GM21447 (cell line): ENCODE data around the gene LIMK2.
"Not testable (repeated sequence)": the region's sequence is repeated elsewhere in the genome, so short reads cannot be mapped to it uniquely, and the experiment has no call there.

Source experiments
- ATAC-seq: cut with Tn5 transposase; IDR thresholded peaks from one replicate; pipeline ENCODE4 v1.9.1; 2021; ENCODE audit not compliant: unreplicated experiment

Gene LIMK2

DNA sequence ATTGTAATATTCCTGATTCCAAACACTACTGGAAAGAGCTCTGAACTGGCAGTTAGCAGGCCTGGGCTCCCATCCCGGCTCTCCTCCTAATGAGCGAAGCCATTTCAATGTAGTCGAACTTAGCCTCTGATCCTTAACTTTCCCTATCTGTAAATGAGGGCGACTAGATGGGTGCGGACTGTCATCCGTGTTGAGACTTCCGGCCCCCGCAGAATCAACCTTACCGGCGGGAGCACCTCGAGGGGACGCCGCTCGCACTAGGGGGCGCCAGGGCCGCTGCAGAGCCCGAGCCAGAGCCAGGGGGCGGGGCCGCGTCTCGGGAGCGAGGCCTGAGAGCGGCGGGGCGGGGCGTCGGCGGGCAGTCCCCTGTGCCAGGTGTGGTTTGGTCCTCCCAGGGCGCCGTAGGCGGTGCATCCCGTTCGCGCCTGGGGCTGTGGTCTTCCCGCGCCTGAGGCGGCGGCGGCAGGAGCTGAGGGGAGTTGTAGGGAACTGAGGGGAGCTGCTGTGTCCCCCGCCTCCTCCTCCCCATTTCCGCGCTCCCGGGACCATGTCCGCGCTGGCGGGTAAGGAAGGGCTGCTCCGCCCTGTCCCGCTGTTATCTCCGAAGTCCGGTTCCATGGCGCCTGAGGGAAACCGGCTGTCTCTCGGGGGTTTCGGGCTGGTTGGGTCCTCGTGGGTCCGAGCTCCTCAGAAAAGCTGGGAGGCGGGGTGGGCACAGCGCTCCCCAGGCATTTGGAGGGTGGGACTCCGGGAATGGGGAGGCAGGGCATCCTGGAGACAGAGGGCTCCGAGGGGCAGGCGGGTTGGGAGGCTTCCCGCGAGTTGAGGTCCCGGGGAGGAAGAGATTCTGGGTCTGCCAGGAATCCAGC lies at the start of gene LIMK2:
LIMK2 (plus strand) TSS at position 437 of the 869 bp plus-strand sequence; CDS start at position 548, 111 bp downstream.
- ATAC-seq, result peak; percentile 87

DNA sequence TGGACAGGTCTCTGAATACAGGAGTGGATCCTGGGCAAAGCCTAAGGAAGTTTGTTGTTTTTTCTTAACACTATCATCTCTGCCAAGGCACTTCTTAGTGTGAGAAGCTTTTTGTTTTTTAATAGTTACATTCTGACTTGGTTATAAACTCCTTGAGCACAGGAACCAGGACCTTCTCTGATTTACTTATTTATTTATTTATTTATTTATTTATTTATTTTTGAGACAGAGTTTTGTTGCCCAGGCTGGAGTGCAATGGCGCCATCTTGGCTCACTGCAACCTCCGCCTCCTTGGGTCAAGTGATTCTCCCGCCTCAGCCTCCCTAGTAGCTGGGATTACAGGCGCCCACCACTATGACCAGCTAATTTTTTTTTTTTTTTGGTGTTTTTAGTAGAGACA lies 41.1 kb upstream of the LIMK2 start:
- ATAC-seq, result no peak

DNA sequence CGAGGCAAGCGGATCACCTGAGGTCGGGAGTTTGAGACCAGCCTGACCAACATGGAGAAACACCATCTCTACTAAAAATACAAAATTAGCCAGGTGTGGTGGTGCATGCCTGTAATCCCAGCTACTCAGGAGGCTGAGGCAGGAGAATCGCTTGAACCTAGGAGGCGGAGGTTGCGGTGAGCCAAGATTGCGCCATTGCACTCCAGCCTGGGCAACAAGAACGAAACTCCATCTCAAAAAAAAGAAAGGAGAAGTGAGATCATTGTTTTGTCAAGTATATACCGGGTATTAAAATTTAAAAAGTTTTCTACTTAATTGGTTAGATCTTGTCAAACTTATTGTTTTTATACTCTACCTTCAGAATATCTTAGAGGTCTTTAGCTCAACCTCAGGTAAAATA lies 40.4 kb upstream of the LIMK2 start:
- not testable (repeated sequence) for ATAC-seq

DNA sequence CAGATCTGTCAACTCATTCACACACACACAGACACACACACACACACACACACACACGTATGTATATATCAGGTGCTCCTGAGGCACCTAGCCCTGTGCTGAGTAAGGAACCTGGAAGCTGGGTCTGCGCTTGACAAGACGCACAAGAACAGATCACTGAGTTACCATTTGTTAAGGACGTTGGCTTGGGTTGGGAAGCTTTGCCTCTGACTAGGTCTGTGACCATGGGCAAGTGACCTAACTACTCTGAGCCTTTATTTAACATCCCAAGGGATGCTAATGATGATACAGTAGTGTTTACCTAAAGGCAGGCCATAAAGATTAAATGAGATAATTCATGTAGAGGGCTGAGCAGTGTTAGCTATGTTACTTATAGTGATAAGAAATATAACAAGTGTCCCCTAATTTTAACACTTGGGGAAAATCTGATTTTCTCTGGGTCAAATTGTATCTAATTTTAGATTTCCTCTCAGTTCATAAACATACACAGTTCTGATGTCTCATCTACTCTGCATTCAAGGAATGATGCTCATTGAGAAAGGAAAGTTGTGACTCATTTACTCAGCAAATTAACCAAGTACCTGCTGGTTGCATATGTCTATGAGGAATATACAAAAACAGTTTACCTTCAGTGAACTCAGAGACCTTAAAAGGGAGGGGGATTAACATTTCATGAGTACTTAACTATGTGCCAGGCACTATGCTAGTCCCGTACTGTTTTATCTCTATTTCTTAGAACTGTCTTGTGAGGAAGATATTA lies 38.5 kb upstream of the LIMK2 start:
- ATAC-seq, result no peak

DNA sequence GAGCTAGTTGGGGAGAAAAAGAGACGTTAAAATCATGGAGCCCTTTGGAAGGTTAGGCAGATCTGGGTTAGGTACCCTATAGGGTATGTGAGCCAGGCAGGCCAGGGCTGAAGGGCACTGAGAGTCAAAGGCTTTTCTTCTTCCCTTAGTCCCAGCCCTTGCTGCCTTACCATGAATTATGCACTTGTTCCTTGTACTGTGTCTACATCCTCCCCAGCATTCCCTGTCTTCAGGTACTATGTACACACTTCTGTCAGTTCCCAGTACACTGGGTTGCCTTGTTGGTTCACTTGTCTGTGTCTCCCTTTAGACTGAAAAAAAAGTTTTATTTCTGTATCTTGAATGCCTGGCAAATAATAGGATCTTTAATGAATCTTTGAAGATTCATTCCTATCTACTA lies 35.2 kb upstream of the LIMK2 start:
- no peak for ATAC-seq

DNA sequence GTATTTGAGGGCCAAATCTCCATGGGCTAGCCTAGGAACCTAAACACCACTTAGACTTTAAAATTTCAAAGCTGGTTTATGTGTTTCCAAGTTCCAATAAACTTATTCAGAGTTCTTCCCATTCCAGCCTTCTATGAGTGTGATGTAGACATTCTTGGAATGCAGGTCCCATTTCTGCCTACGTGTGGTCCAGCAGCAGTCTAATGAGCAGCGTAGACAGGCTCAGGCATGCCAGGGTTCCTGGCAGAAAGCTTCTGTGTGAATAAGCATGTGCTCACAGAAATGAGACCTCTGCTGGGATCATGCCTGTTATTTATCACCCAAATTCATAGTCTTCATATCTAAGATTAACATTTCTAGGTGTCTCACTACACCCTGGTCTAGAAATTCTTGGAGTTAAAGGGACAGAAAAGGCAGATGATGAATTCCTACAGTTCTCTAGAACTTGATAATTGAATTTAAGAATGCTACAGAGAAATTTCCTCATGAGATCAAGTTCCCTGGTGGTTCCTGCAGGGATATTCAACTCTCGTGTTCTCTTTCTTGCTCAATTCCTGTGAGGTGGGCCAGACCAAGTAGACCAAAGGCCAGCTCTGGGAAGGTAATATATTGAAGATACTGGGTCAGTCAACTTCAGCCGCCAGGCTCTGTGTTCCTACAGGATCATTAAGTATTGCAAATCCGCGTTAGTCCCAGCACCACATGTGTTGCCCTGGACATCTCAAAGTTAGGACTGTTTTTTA lies 34.5 kb upstream of the LIMK2 start:
- ATAC-seq, result no peak

DNA sequence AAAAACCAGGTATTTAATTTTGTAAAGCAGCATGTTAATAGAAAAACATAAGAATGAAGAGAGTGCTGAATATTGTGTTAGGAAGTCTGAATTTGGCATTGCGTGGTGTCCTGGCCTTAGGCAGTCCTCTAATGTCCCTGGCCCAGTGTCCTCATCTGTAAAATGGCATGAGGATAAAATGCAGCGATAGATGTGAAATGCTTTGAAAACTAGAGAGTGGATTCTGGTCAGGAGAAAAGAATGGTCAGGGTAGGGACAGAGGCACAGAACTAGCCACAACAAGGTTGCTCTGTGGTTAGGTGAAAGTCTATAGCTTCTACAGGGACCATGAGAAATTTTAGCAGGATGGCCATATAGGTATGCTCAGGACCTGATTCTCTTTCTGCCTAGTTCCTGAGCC lies 33.2 kb upstream of the LIMK2 start:
- no peak for ATAC-seq

DNA sequence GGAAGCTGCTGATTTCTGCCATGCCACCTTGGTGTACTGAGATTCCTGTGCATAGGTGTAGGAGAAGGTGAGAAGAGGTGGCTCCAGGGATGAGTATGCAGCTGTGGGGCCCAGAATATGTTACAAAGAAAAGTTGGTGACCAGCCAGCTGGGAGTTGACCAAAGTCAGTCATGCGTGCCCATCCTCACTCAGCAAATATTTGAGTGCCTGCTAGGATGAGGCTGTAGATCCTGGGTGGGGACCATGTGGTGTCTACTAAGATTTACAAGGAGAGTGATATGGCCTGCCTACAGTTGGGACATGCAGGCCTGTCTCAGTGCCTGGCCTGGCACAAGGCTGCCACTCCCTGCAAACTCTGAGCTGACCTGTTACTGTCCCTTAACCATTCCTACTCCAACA lies 32.8 kb upstream of the LIMK2 start:
- no peak for ATAC-seq

DNA sequence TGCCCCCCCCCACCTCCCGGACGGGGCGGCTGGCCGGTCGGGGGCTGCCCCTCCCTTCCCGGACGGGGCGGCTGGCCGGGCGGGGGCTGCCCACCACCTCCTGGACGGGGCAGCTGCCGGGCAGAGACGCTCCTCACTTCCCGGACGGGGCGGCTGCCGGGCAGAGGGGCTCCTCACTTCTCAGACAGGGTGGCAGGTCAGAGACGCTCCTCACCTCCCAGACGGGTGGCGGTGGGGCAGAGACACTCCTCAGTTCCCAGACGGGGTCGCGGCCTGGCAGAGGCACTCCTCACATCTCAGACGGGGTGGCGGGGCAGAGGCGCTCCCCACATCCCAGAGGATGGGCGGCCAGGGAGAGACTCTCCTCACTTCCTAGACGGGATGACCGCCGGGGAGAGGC lies 28.1 kb upstream of the LIMK2 start:
- no peak for ATAC-seq

DNA sequence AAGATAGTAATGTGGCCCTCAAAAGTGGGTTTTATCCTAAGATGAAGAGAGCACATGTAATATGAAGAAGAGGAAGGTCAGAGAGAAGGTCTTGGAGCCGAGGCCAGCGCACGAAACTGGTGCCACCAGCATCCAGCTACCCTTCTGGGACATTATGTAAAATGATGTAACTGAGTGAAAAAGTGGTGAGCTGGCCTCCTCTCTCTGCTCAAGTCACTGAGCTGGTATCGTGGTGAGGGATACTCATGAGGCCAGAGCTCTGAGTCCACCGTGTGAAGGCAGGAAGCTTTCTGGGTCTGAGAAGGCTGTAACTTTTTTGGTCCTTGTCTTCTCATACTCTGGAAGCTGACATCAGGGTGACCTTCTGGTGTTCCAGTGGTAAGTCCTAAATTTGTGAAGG lies 27.0 kb upstream of the LIMK2 start:
- no peak for ATAC-seq

DNA sequence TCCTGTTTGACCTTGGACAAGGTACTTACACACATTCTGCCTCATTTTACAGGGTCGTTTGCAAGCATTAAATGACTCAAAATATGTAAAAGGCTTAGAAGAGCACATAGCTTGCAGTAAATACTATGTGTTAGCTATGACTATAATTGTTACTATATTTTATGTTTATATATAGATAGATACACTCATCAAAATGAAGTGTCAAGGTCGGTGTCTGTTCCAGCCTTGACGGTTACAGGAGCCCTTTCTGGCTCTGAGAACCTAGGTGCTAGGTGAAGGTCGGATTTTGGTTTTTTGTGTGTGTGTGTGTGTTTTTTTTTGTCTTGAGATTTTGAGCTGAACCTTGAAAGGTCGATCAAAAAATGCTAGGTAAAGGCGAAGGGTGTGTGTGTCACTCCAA lies 24.5 kb upstream of the LIMK2 start:
- ATAC-seq, result no peak

DNA sequence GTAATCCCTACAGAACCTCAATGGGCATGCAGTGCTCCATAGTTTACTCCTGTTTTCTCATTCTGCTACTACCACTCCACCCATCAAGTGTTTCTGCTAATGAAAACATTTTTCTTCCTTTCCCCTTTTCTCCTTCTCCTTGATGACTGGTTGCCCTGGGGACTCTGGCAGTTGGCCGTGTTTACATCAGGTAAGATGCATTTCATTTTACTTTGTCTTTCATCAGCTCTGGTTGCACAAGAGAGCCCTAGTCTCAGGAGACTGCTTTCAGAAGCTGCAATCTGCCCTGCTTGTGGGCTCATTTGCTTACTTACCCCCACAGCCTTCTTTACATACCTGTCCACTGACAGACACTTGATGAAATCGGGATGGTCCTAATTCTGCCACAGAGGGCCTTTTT lies 19.6 kb upstream of the LIMK2 start:
- no peak for ATAC-seq

DNA sequence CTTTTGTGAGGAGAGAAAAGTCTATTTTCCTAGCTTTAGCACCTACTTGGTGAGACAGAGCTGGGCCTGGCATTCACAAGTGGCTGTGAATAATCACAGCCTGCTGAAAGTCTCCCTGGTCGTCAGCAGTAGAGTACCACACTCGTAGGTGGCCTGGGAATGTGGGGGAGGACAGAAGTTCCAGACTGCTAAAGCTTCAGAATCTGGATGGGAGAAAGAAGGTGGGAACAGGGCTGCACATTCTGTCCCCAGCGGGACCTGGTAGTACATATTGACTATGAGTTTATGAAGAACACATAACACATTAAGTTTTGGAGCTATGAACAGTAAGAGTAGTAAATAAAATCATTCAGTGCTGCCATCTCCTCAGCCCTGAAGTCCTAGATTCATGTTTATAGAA lies 19.0 kb upstream of the LIMK2 start:
- ATAC-seq, result no peak

DNA sequence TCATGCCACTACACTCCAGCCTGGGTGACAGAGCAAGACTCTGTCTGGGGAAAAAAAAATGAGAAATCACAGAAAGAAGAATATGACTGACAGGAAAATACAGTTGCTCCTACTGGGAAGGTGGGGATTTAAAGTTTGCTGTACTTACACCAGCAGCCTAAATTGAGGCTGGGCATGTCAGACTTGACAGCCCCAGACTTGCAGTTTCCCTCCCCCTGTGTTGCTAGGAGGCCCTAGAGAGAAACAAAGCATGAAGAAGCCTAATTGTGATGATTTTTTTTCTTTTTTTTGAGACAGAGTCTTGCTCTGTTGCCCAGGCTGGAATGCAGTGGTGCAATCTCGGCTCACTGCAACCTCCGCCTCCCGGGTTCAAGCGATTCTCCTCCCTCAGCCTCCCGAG lies 17.4 kb upstream of the LIMK2 start:
- not testable (repeated sequence) for ATAC-seq

DNA sequence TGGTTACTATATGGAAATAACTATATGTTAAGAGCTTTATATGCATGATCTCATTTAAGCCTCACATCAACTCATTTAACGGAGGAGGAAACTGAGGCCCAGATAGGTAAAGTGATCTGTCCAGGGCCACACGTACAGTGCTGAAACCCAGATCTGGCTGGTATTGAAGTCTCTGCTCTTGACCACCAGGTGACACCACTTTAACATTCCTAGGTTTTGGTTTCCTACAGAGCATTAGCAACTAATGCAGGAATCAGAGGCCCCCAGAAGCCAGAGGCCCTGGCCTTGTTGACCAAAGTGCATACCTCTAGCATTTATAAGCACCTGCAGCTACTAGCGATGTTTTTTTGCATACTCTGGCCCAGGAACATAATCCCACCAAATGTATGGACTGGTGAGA lies 12.9 kb upstream of the LIMK2 start:
- ATAC-seq, result no peak

DNA sequence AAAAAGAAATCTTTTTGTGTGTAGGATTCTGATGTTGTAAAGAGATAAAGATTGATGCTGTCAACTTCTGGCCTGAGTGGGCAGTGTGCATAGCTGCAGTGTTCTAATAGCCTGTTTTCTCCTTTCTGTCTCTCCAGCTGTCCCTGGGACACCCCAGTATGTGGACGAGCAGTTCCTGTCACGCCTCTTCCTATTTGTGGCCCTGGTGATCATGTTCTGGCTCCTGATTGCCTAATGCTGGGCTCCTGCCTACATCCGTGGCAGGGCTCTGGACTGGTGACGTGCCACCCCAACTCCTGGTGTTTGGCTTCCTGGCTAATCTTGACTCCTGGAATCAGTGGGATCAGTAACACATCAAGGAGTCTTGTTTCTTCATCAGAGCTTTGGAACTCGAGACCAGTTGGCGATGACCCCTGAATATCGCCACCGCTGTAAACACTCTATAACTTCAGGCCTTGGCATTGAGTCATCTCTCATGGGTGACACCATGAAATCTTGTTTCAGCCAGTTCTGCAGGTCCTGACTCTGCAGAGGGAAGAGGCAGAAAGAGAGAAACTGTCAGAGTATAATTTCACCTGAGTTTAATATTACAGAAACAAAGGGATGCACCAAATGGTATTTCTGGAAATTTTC lies 7.6 kb upstream of the LIMK2 start:
- not testable (repeated sequence) for ATAC-seq

DNA sequence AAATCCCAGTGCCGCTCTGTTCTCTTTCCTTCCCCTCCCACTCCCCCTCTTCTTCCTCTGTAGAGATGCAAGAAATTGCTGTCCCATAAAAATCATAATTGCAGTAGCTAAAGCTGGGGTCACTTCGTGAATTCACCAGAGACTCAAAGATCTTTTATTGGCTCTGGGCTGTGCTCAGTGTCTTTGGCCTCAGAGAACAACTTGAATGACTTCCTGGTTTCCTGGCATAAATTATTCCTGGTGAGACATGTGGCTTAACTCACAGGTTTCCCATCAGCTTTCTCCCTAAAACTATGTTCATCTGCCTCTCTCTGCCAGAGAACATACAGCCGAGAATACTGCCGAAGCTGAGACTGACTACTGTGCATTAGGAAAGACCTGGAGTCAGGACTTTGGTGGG lies 7.0 kb upstream of the LIMK2 start:
- not testable (repeated sequence) for ATAC-seq

DNA sequence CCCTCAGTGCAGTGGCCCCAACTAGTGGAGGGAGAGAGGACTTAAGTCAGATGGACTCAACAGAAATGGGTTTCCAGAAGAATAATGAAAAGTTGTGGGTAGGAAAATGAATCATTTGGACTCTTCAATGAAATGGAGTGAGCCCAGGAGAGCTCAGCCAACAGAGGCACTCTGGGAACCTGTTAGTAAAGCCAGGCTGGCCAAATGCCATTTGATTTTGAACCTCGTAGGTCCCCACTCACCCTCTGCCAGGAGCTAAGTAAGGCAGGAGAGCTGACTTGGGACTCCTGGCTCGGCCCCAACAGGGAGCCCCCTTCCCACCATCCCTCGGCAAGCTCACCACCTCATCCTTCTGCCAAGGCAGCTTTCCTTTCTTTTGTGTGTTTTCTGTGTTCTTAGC lies 5.6 kb upstream of the LIMK2 start:
- ATAC-seq, result not testable (repeated sequence)

DNA sequence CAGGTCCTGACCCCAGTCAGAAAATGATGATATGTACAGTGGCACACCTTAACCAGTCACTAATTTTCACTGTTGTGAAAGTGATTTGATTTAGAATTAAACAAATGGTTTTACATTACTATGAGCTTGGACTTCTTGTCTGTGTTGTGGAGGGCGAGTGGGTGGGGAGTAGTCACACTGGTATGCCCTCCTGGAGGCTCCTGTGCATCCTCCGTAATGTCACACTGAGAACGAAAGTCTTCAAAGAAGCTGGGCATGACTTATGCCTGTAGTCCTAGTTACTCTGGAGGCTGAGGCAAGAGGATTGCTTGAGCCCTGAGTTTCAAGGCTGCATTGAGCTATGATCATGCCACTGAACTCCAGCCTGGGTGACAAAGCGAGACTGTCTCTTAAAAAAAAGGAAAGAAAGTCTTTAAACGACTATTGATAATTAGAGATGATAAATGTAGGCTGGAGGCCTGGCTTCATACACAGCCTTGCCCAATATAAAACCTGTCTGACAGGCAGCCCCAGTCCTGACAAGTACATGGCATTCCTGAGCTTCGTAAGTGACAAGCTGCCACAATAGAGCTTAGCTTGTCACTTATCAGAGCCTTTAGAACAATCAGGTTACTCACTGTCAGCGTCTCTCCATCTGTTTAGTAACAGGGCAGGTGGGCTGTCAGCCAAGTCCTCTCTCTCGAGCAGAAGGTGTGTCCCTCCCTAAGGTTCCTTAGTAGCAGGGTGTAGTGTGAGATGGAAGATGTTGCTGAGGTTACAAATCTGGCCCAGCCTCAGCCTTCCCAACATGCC lies 5.0 kb upstream of the LIMK2 start:
- no peak for ATAC-seq
